A204.1 (cell line): ENCODE data around the gene MAN2C1.
"Not testable (repeated sequence)": the region's sequence is repeated elsewhere in the genome, so short reads cannot be mapped to it uniquely, and the experiment has no call there.

Source experiments
- FAIRE-seq: peaks from 2 replicates; lab custom pipeline; 2012; peaks lifted over from hg19 to GRCh38; lab: Jason Lieb, UNC

Gene MAN2C1

GRCh38 chr15:75346796-75347221 is 21.6 kb downstream of the MAN2C1 start, which contains the start of gene NEIL1:
Gene NEIL1 (plus strand): TSS chr15:75347039. CDS start chr15:75348906, 1,867 bp downstream.
- no peak for FAIRE-seq

- not testable (repeated sequence) for FAIRE-seq
Measured at GRCh38 chr15:75343953-75344352, 24.5 kb downstream of the MAN2C1 start.

GRCh38 chr15:75342221-75342620 is 26.2 kb downstream of the MAN2C1 start:
- no peak for FAIRE-seq

GRCh38 chr15:75339531-75340240 is 28.7 kb downstream of the MAN2C1 start:
- FAIRE-seq = no peak

- no peak for FAIRE-seq
Measured at GRCh38 chr15:75338661-75339240, 29.7 kb downstream of the MAN2C1 start.

- FAIRE-seq = peak; percentile 84
Measured at GRCh38 chr15:75335705-75336355, 32.6 kb downstream of the MAN2C1 start, which contains the start of gene COMMD4. Gene COMMD4 (plus strand): TSS chr15:75336063. CDS start chr15:75336090, 27 bp downstream.

- FAIRE-seq = no peak
Measured at GRCh38 chr15:75335313-75335704, 33.1 kb downstream of the MAN2C1 start.

- not testable (repeated sequence) for FAIRE-seq
Measured at GRCh38 chr15:75333654-75334419, 34.6 kb downstream of the MAN2C1 start.

- FAIRE-seq = not testable (repeated sequence)
Measured at GRCh38 chr15:75332093-75332492, 36.3 kb downstream of the MAN2C1 start.

- no peak for FAIRE-seq
Measured at GRCh38 chr15:75329571-75329970, 38.8 kb downstream of the MAN2C1 start.

GRCh38 chr15:75328493-75329314 is 39.7 kb downstream of the MAN2C1 start:
- no peak for FAIRE-seq

- no peak for FAIRE-seq
Measured at GRCh38 chr15:75327491-75327890, 40.9 kb downstream of the MAN2C1 start.

- FAIRE-seq = no peak
Measured at GRCh38 chr15:75327005-75327404, 41.4 kb downstream of the MAN2C1 start.

GRCh38 chr15:75325922-75326321 is 42.5 kb downstream of the MAN2C1 start:
- FAIRE-seq = no peak

- no peak for FAIRE-seq
Measured at GRCh38 chr15:75321711-75322110, 46.7 kb downstream of the MAN2C1 start.

GRCh38 chr15:75319231-75319897 is 49.0 kb downstream of the MAN2C1 start:
- not testable (repeated sequence) for FAIRE-seq

- no peak for FAIRE-seq
Measured at GRCh38 chr15:75314552-75315290, 53.7 kb downstream of the MAN2C1 start.

GRCh38 chr15:75313116-75313845 is 55.1 kb downstream of the MAN2C1 start:
- FAIRE-seq = no peak

GRCh38 chr15:75312548-75312947 is 55.9 kb downstream of the MAN2C1 start:
- FAIRE-seq = not testable (repeated sequence)

- no peak for FAIRE-seq
Measured at GRCh38 chr15:75309711-75310110, 58.7 kb downstream of the MAN2C1 start.
